ENCODE measurements around the gene PABPC1L2B.
"Not testable (repeated sequence)": the region's sequence is repeated elsewhere in the genome, so short reads cannot be mapped to it uniquely, and the experiment has no call there.

GRCh38 chrX:72974885-72975284 is 27.9 kb upstream of the PABPC1L2B start:
- not testable (repeated sequence) for TF ChIP-seq CTCF, POLR2A (IDR thresholded peaks at IDR 0.05)
